ENCODE measurements around the gene RALB. TPM values are rescaled to one million over a fixed set of nuclear protein-coding genes. Genes with fewer than 3 reads are reported as not detected.

Gene RALB
- total and polyA plus RNA-seq, 2 experiments from 2014 or later: 15.2 to 17.4 TPM

- TF ChIP-seq REST (IDR thresholded peaks at IDR 0.05; ENCODE audit: unreplicated experiment): no peak
- no peak for TF ChIP-seq ZNF114 (CRISPR knock-in tag; IDR thresholded peaks at IDR 0.05)
- TF ChIP-seq STAT1 (IDR thresholded peaks at IDR 0.05; ENCODE audit: unreplicated experiment): no peak
- TF ChIP-seq EZH2phosphoT487 (IDR thresholded peaks at IDR 0.05; ENCODE audit: unreplicated experiment): no peak
- no peak for TF ChIP-seq CREB1 (CRISPR knock-in tag; IDR thresholded peaks at IDR 0.05; ENCODE audit: low read depth)
- no peak for TF ChIP-seq ETS1 (IDR thresholded peaks at IDR 0.05)
Observed at GRCh38 chr2:120343100-120343432, 90.4 kb downstream of the RALB start (continued).

- H3K9me3 Mint-ChIP-seq: no peaks in the 10 kb centered on the region; the same call in 2 of the 3 replicates
- peak overlapping the region; percentile 76 for H3K4me2 ChIP-seq
- peak; percentile 73 for TF ChIP-seq EZH2 (IDR thresholded peaks at IDR 0.05; ENCODE audit: low read depth, unreplicated experiment)
- TF ChIP-seq ZNF114 (CRISPR knock-in tag; IDR thresholded peaks at IDR 0.05): no peak
- TF ChIP-seq ETS1 (IDR thresholded peaks at IDR 0.05): no peak
- TF ChIP-seq EZH2phosphoT487 (IDR thresholded peaks at IDR 0.05; ENCODE audit: unreplicated experiment): peak; percentile 68
- no peak for TF ChIP-seq ZNF331 (CRISPR knock-in tag; IDR thresholded peaks at IDR 0.05; ENCODE audit: low read depth)
- TF ChIP-seq ZNF462 (CRISPR knock-in tag; IDR thresholded peaks at IDR 0.05): no peak
- TF ChIP-seq STAT1 (IDR thresholded peaks at IDR 0.05; ENCODE audit: unreplicated experiment): no peak
Observed at GRCh38 chr2:120343433-120344105, 90.9 kb downstream of the RALB start.

More at GRCh38 chr2:120343433-120344105, 90.9 kb downstream of the RALB start:
- Mint-ChIP-seq H3K4me3 (peak overlapping the region; percentile 53), H3K27ac (no peak overlapping the region), H3K4me1 (peaks cover 26% of the 10 kb centered on the region), H3K36me3 (ENCODE audit: low read depth) (no peaks in the 10 kb centered on the region), H3K27me3 (ENCODE audit: insufficient read depth, low read depth, poor library complexity) (peaks cover 63% of the 10 kb centered on the region)
- Histone ChIP-seq H4K20me1 (replicated peaks; ENCODE audit: insufficient read depth) (0 out of 2 replicates have a peak, but pooled peaks cover 8% of the 10 kb centered on the region), H3K4me1 (ENCODE audit: insufficient read depth) (peaks cover 18% of the 10 kb centered on the region), H3K27me3 (ENCODE audit: insufficient read depth) (peaks cover 74% of the 10 kb centered on the region), H3F3A (replicated peaks; ENCODE audit: low read depth) (peaks cover 8% of the 10 kb centered on the region; the same call in 1 of the 2 replicates), H3K9me2 (ENCODE audit: insufficient read depth) (no peaks in the 10 kb centered on the region), H3K27ac (ENCODE audit: low read depth) (no peak overlapping the region), H2AFZ (no peak overlapping the region), H3K79me2 (replicated peaks; ENCODE audit: insufficient read depth) (no peaks in the 10 kb centered on the region), H3K4me3 (peak overlapping the region; percentile 52; the same call in 1 of the 2 replicates), H3K36me3 (ENCODE audit: insufficient read depth) (no peaks in the 10 kb centered on the region)
- ATAC-seq (peak; percentile 69), DNase-seq (ENCODE audit: low spot score) (peak; percentile 95)

All from GM23338 (cell line).